ENCODE data around the gene MCRIP1. TPM values are rescaled to one million over a fixed set of nuclear protein-coding genes. Genes with fewer than 3 reads are reported as not detected.

The MCRIP1 gene
- total and polyA plus RNA-seq, 10 of the 15 experiments (the other 5 are each of a cell fraction or from before 2014, with no cell fraction given) = 0.31 to 54.4 (median 30.8) TPM

- TF ChIP-seq CTCF (IDR thresholded peaks at IDR 0.05 in 2 of 3, conservative IDR thresholded peaks at IDR 0.05 in 1 of 3; ENCODE audit: control insufficient read depth in 2 of 3, extremely low read depth in 1 of 3, insufficient read depth in 1 of 3, low read depth in 3 of 3, low read length in 3 of 3) = peak in 2 of 3 experiments; percentile 30 to 45; a peak in 3 of 6 replicates
- TF ChIP-seq TCF12 (IDR thresholded peaks at IDR 0.05; ENCODE audit: low read depth, low read length) = peak; percentile 58; the same call in 1 of the 2 replicates
- TF ChIP-seq CEBPB (IDR thresholded peaks at IDR 0.05; ENCODE audit: borderline replicate concordance in 1 of 2, low read depth in 2 of 2, low read length in 2 of 2) = peak in 1 of 2 experiments; percentile 28; a peak in 1 of 4 replicates
- no peak for TF ChIP-seq CBX3 (IDR thresholded peaks at IDR 0.05; ENCODE audit: borderline replicate concordance, low read depth)
- peak; percentile 86 for TF ChIP-seq SMARCA5 (IDR thresholded peaks at IDR 0.05)
- TF ChIP-seq MXI1 (IDR thresholded peaks at IDR 0.05; ENCODE audit: low read depth, low read length) = peak; percentile 69
- TF ChIP-seq CUX1 (IDR thresholded peaks at IDR 0.05; ENCODE audit: insufficient replicate concordance, low read depth, low read length) = no peak
- no peak; the same call in 1 of the 2 replicates for TF ChIP-seq CHD4 (IDR thresholded peaks at IDR 0.05)
- TF ChIP-seq RFX5 (IDR thresholded peaks at IDR 0.05; ENCODE audit: low read depth, low read length) = no peak
- peak; percentile 80 for TF ChIP-seq NRF1 (conservative IDR thresholded peaks at IDR 0.05; ENCODE audit: low read depth, low read length)
- TF ChIP-seq NR2C2 (IDR thresholded peaks at IDR 0.05; ENCODE audit: borderline replicate concordance, control insufficient read depth, insufficient read length, low read depth) = no peak
- TF ChIP-seq ZNF207 (IDR thresholded peaks at IDR 0.05; ENCODE audit: borderline replicate concordance) = peak; percentile 94
- TF ChIP-seq NFIC (IDR thresholded peaks at IDR 0.05; ENCODE audit: low read depth, low read length) = no peak
- peak; percentile 23 for TF ChIP-seq MEF2B (IDR thresholded peaks at IDR 0.05; ENCODE audit: partially characterized antibody, poor library complexity, severe bottlenecking)
- no peak for TF ChIP-seq MLLT1 (IDR thresholded peaks at IDR 0.05)
- TF ChIP-seq STAT1 (conservative IDR thresholded peaks at IDR 0.05) = 0 out of 2 replicates have a peak, but pooled peaks have one; percentile 48
- TF ChIP-seq E4F1 (IDR thresholded peaks at IDR 0.05; ENCODE audit: borderline replicate concordance, partially characterized antibody) = peak; percentile 56
Observed at GRCh38 chr17:81871387-81872230, 38.5 kb upstream of the MCRIP1 start (continued).
